ENCODE measurements around the gene PI4K2A. TPM values are rescaled to one million over a fixed set of nuclear protein-coding genes. Genes with fewer than 3 reads are reported as not detected.

Gene PI4K2A
- total RNA-seq, 1 donor from 2014 or later, result 5.2 TPM

- Histone ChIP-seq H3K27me3 (ENCODE audit: control insufficient read depth in 3 of 3, insufficient read depth in 3 of 3, low read length in 3 of 3) (no peaks in the 10 kb centered on the region), H3K27ac (ENCODE audit: low read depth, low read length) (peak overlapping the region; percentile 74), H3K9ac (ENCODE audit: low read depth in 1 of 3, low read length in 3 of 3) (peak overlapping the region; percentile 53 to 77 (median 54)), H3K4me3 (ENCODE audit: low read length in 3 of 3) (peak overlapping the region; percentile 17 to 58 (median 51)), H3K36me3 (ENCODE audit: control insufficient read depth in 3 of 3, insufficient read depth in 3 of 3, low read length in 3 of 3) (no peaks in the 10 kb centered on the region), H3K4me1 (ENCODE audit: control insufficient read depth in 3 of 3, insufficient read depth in 3 of 3, low read length in 3 of 3) (peaks cover 30 to 55% (median 47%) of the 10 kb centered on the region in 3 donors), H3K9me3 (ENCODE audit: control insufficient read depth in 3 of 3, low read length in 3 of 3) (no peaks in the 10 kb centered on the region)
These were observed 38.9 kb upstream of the PI4K2A start for GRCh38 chr10:97601268-97602215.

GRCh38 chr10:97607095-97607636 lies 33.3 kb upstream of the PI4K2A start:
- Histone ChIP-seq H3K4me1 (ENCODE audit: control insufficient read depth in 3 of 3, insufficient read depth in 3 of 3, low read length in 3 of 3) (peaks cover 19 to 37% (median 24%) of the 10 kb centered on the region in 3 donors), H3K9ac (ENCODE audit: low read depth in 1 of 3, low read length in 3 of 3) (no peak overlapping the region), H3K9me3 (ENCODE audit: control insufficient read depth in 3 of 3, low read length in 3 of 3) (no peaks in the 10 kb centered on the region), H3K27me3 (ENCODE audit: control insufficient read depth in 3 of 3, insufficient read depth in 3 of 3, low read length in 3 of 3) (no peaks in the 10 kb centered on the region), H3K27ac (ENCODE audit: low read depth, low read length) (no peak overlapping the region), H3K4me3 (ENCODE audit: low read length in 3 of 3) (no peak overlapping the region), H3K36me3 (ENCODE audit: control insufficient read depth in 3 of 3, insufficient read depth in 3 of 3, low read length in 3 of 3) (no peaks in the 10 kb centered on the region)

GRCh38 chr10:97608991-97609561 lies 31.4 kb upstream of the PI4K2A start:
- H3K36me3 ChIP-seq (ENCODE audit: control insufficient read depth in 3 of 3, insufficient read depth in 3 of 3, low read length in 3 of 3), result no peaks in the 10 kb centered on the region
- H3K27me3 ChIP-seq (ENCODE audit: control insufficient read depth in 3 of 3, insufficient read depth in 3 of 3, low read length in 3 of 3), result no peaks in the 10 kb centered on the region
- H3K27ac ChIP-seq (ENCODE audit: low read depth, low read length), result peak overlapping the region; percentile 78
- no peaks in the 10 kb centered on the region for H3K9me3 ChIP-seq (ENCODE audit: control insufficient read depth in 3 of 3, low read length in 3 of 3)
- peaks cover 16 to 33% (median 20%) of the 10 kb centered on the region in 3 donors for H3K4me1 ChIP-seq (ENCODE audit: control insufficient read depth in 3 of 3, insufficient read depth in 3 of 3, low read length in 3 of 3)
- H3K9ac ChIP-seq (ENCODE audit: low read depth in 1 of 3, low read length in 3 of 3), result peak overlapping the region in 2 of 3 donors; percentile 19 to 72
- peak overlapping the region; percentile 4 to 43 (median 30) for H3K4me3 ChIP-seq (ENCODE audit: low read length in 3 of 3)

- Histone ChIP-seq H3K9ac (ENCODE audit: low read depth in 1 of 3, low read length in 3 of 3) (no peak overlapping the region), H3K9me3 (ENCODE audit: control insufficient read depth in 3 of 3, low read length in 3 of 3) (no peaks in the 10 kb centered on the region), H3K4me1 (ENCODE audit: control insufficient read depth in 3 of 3, insufficient read depth in 3 of 3, low read length in 3 of 3) (peaks cover 16 to 33% (median 20%) of the 10 kb centered on the region in 3 donors), H3K27ac (ENCODE audit: low read depth, low read length) (no peak overlapping the region), H3K27me3 (ENCODE audit: control insufficient read depth in 3 of 3, insufficient read depth in 3 of 3, low read length in 3 of 3) (no peaks in the 10 kb centered on the region), H3K4me3 (ENCODE audit: low read length in 3 of 3) (no peak overlapping the region), H3K36me3 (ENCODE audit: control insufficient read depth in 3 of 3, insufficient read depth in 3 of 3, low read length in 3 of 3) (no peaks in the 10 kb centered on the region)
These were observed 29.0 kb upstream of the PI4K2A start for GRCh38 chr10:97611473-97611872.

GRCh38 chr10:97612386-97612785 lies 28.1 kb upstream of the PI4K2A start:
- no peak overlapping the region for H3K9ac ChIP-seq (ENCODE audit: low read depth in 1 of 3, low read length in 3 of 3)
- H3K27ac ChIP-seq (ENCODE audit: low read depth, low read length), result no peak overlapping the region
- H3K4me1 ChIP-seq (ENCODE audit: control insufficient read depth in 3 of 3, insufficient read depth in 3 of 3, low read length in 3 of 3), result peaks cover 16 to 30% (median 20%) of the 10 kb centered on the region in 3 donors

GRCh38 chr10:97618285-97618684 lies 22.2 kb upstream of the PI4K2A start:
- Histone ChIP-seq H3K4me1 (ENCODE audit: control insufficient read depth in 3 of 3, insufficient read depth in 3 of 3, low read length in 3 of 3) (no peaks in the 10 kb centered on the region), H3K27ac (ENCODE audit: low read depth, low read length) (no peak overlapping the region), H3K4me3 (ENCODE audit: low read length in 3 of 3) (no peak overlapping the region), H3K9me3 (ENCODE audit: control insufficient read depth in 3 of 3, low read length in 3 of 3) (no peaks in the 10 kb centered on the region), H3K27me3 (ENCODE audit: control insufficient read depth in 3 of 3, insufficient read depth in 3 of 3, low read length in 3 of 3) (no peaks in the 10 kb centered on the region), H3K9ac (ENCODE audit: low read depth in 1 of 3, low read length in 3 of 3) (no peak overlapping the region), H3K36me3 (ENCODE audit: control insufficient read depth in 3 of 3, insufficient read depth in 3 of 3, low read length in 3 of 3) (no peaks in the 10 kb centered on the region)

More at GRCh38 chr10:97612386-97612785, 28.1 kb upstream of the PI4K2A start:
- H3K9me3 ChIP-seq (ENCODE audit: control insufficient read depth in 3 of 3, low read length in 3 of 3), result no peaks in the 10 kb centered on the region
- no peaks in the 10 kb centered on the region for H3K27me3 ChIP-seq (ENCODE audit: control insufficient read depth in 3 of 3, insufficient read depth in 3 of 3, low read length in 3 of 3)
- no peaks in the 10 kb centered on the region for H3K36me3 ChIP-seq (ENCODE audit: control insufficient read depth in 3 of 3, insufficient read depth in 3 of 3, low read length in 3 of 3)
- no peak overlapping the region for H3K4me3 ChIP-seq (ENCODE audit: low read length in 3 of 3)

GRCh38 chr10:97618733-97619132 lies 21.7 kb upstream of the PI4K2A start:
- no peak overlapping the region for H3K4me3 ChIP-seq (ENCODE audit: low read length in 3 of 3)
- H3K4me1 ChIP-seq (ENCODE audit: control insufficient read depth in 3 of 3, insufficient read depth in 3 of 3, low read length in 3 of 3), result no peaks in the 10 kb centered on the region
- no peak overlapping the region for H3K9ac ChIP-seq (ENCODE audit: low read depth in 1 of 3, low read length in 3 of 3)
- no peaks in the 10 kb centered on the region for H3K9me3 ChIP-seq (ENCODE audit: control insufficient read depth in 3 of 3, low read length in 3 of 3)
- H3K36me3 ChIP-seq (ENCODE audit: control insufficient read depth in 3 of 3, insufficient read depth in 3 of 3, low read length in 3 of 3), result no peaks in the 10 kb centered on the region
- H3K27me3 ChIP-seq (ENCODE audit: control insufficient read depth in 3 of 3, insufficient read depth in 3 of 3, low read length in 3 of 3), result no peaks in the 10 kb centered on the region
- no peak overlapping the region for H3K27ac ChIP-seq (ENCODE audit: low read depth, low read length)

- Histone ChIP-seq H3K36me3 (ENCODE audit: control insufficient read depth in 3 of 3, insufficient read depth in 3 of 3, low read length in 3 of 3) (no peaks in the 10 kb centered on the region), H3K9me3 (ENCODE audit: control insufficient read depth in 3 of 3, low read length in 3 of 3) (no peaks in the 10 kb centered on the region), H3K27me3 (ENCODE audit: control insufficient read depth in 3 of 3, insufficient read depth in 3 of 3, low read length in 3 of 3) (no peaks in the 10 kb centered on the region), H3K4me3 (ENCODE audit: low read length in 3 of 3) (no peak overlapping the region), H3K27ac (ENCODE audit: low read depth, low read length) (no peak overlapping the region), H3K4me1 (ENCODE audit: control insufficient read depth in 3 of 3, insufficient read depth in 3 of 3, low read length in 3 of 3) (no peaks in the 10 kb centered on the region), H3K9ac (ENCODE audit: low read depth in 1 of 3, low read length in 3 of 3) (no peak overlapping the region)
These were observed 17.2 kb upstream of the PI4K2A start for GRCh38 chr10:97623277-97623676.

- no peaks in the 10 kb centered on the region for H3K9me3 ChIP-seq (ENCODE audit: control insufficient read depth in 3 of 3, low read length in 3 of 3)
- H3K27ac ChIP-seq (ENCODE audit: low read depth, low read length), result no peak overlapping the region
- no peaks in the 10 kb centered on the region for H3K36me3 ChIP-seq (ENCODE audit: control insufficient read depth in 3 of 3, insufficient read depth in 3 of 3, low read length in 3 of 3)
- H3K27me3 ChIP-seq (ENCODE audit: control insufficient read depth in 3 of 3, insufficient read depth in 3 of 3, low read length in 3 of 3), result no peaks in the 10 kb centered on the region
- H3K9ac ChIP-seq (ENCODE audit: low read depth in 1 of 3, low read length in 3 of 3), result no peak overlapping the region
- H3K4me3 ChIP-seq (ENCODE audit: low read length in 3 of 3), result no peak overlapping the region
- peaks cover 2 to 4% (median 3%) of the 10 kb centered on the region in 3 donors for H3K4me1 ChIP-seq (ENCODE audit: control insufficient read depth in 3 of 3, insufficient read depth in 3 of 3, low read length in 3 of 3)
These were observed 12.7 kb upstream of the PI4K2A start for GRCh38 chr10:97627731-97628130.

GRCh38 chr10:97628228-97628627 lies 12.2 kb upstream of the PI4K2A start:
- Histone ChIP-seq H3K36me3 (ENCODE audit: control insufficient read depth in 3 of 3, insufficient read depth in 3 of 3, low read length in 3 of 3) (no peaks in the 10 kb centered on the region), H3K27ac (ENCODE audit: low read depth, low read length) (no peak overlapping the region), H3K4me3 (ENCODE audit: low read length in 3 of 3) (no peak overlapping the region), H3K9me3 (ENCODE audit: control insufficient read depth in 3 of 3, low read length in 3 of 3) (no peaks in the 10 kb centered on the region), H3K4me1 (ENCODE audit: control insufficient read depth in 3 of 3, insufficient read depth in 3 of 3, low read length in 3 of 3) (peaks cover 3 to 9% (median 5%) of the 10 kb centered on the region in 3 donors), H3K27me3 (ENCODE audit: control insufficient read depth in 3 of 3, insufficient read depth in 3 of 3, low read length in 3 of 3) (no peaks in the 10 kb centered on the region), H3K9ac (ENCODE audit: low read depth in 1 of 3, low read length in 3 of 3) (no peak overlapping the region)
